OCI-LY7 (cell line): ENCODE measurements around the gene SLC16A8. TPM values are rescaled to one million over a fixed set of nuclear protein-coding genes. Genes with fewer than 3 reads are reported as not detected.
A peak's percentile ranks its signal among the peaks of the same experiment; 100 is the strongest.

Experiments used
- BruUV-seq: library from RNA; stranded (reverse); fragments of 400-500 nt; replicated peaks from 2 replicates; lab custom pipeline; 2021; lab: Mats Ljungman, UMichigan
- CTCF ChIA-PET: fragments of 300-600 bp; sonication (Branson Sonifier 250); formaldehyde crosslinking; loops from one replicate; lab custom pipeline; 2022; ENCODE audit warnings: antibody characterized with exemption; ENCODE audit not compliant: unreplicated experiment; lab: Charles Lee
- POLR2A ChIA-PET: fragments of 300-600 bp; sonication (Branson Sonifier 250); formaldehyde crosslinking; loops from one replicate; lab custom pipeline; 2022; ENCODE audit warnings: antibody characterized with exemption; lab: Charles Lee
- DNase-seq: peaks from one replicate; pipeline ENCODE4 v3.0.0-alpha.2; 2015; ENCODE audit warnings: low spot score
- H2AFZ ChIP-seq: fragments of 200-600 bp; sonication (generic), shearing (Covaris generic); 2 replicates; pipeline ENCODE4 v1.6.1; 2014; ENCODE audit warnings: mild to moderate bottlenecking, antibody characterized with exemption, low read length, moderate library complexity
- H3K27ac ChIP-seq: fragments of 200-600 bp; sonication (generic); 2 replicates; pipeline ENCODE4 v1.5.1; 2014; ENCODE audit warnings: mixed run types, low read depth, mild to moderate bottlenecking, moderate library complexity, low read length, inconsistent platforms; ENCODE audit not compliant: poor library complexity, severe bottlenecking
- H3K36me3 ChIP-seq: fragments of 200-600 bp; sonication (generic); 2 replicates; pipeline ENCODE4 v1.6.1; 2014; ENCODE audit warnings: mild to moderate bottlenecking, antibody characterized with exemption, low read length, moderate library complexity, mixed read lengths; ENCODE audit not compliant: insufficient read depth
- H3K4me1 ChIP-seq: fragments of 200-600 bp; sonication (generic); 2 replicates; pipeline ENCODE4 v1.5.1; 2014; ENCODE audit warnings: mild to moderate bottlenecking, low read length; ENCODE audit not compliant: insufficient read depth, poor library complexity, severe bottlenecking
- H3K4me2 ChIP-seq: fragments of 200-600 bp; sonication (generic); 2 replicates; pipeline ENCODE4 v1.6.1; 2014; ENCODE audit warnings: mild to moderate bottlenecking, low read length
- H3K4me3 ChIP-seq: fragments of 200-600 bp; sonication (generic); 2 replicates; pipeline ENCODE4 v1.5.1; 2014; ENCODE audit warnings: mild to moderate bottlenecking, low read depth, low read length; ENCODE audit not compliant: poor library complexity, severe bottlenecking
- H3K79me2 ChIP-seq: fragments of 200-600 bp; sonication (generic); 2 replicates; pipeline ENCODE4 v1.6.1; 2016; ENCODE audit warnings: low read depth, mild to moderate bottlenecking, low read length, moderate library complexity, mixed read lengths; ENCODE audit not compliant: insufficient read depth
- H3K9me2 ChIP-seq: fragments of 200-600 bp; sonication (generic); 2 replicates; pipeline ENCODE4 v1.6.1; 2016; ENCODE audit warnings: mild to moderate bottlenecking, low read length, mixed read lengths; ENCODE audit not compliant: insufficient read depth
- H3K9me3 ChIP-seq: fragments of 200-600 bp; sonication (generic); 2 replicates; pipeline ENCODE4 v1.6.1; 2014; ENCODE audit warnings: mild to moderate bottlenecking, mixed run types, low read length, mixed read lengths
- H4K20me1 ChIP-seq: fragments of 200-600 bp; sonication (generic); 2 replicates; pipeline ENCODE4 v1.6.1; 2014; ENCODE audit warnings: mild to moderate bottlenecking, antibody characterized with exemption, low read length, moderate library complexity, mixed read lengths; ENCODE audit not compliant: insufficient read depth
- CTCF ChIP-seq: fragments of 200-600 bp; sonication (generic); conservative IDR thresholded peaks from 2 replicates; pipeline ENCODE4 v1.5.1; 2014; ENCODE audit warnings: mild to moderate bottlenecking, antibody characterized with exemption, low read length, moderate library complexity, mixed read lengths
- EZH2phosphoT487 ChIP-seq: fragments of 200-600 bp; sonication (generic); IDR thresholded peaks from 2 replicates; pipeline ENCODE4 v1.6.1; 2018; ENCODE audit warnings: low read depth, borderline replicate concordance, mild to moderate bottlenecking, mixed run types, antibody characterized with exemption, low read length, moderate library complexity, mixed read lengths
- intact Hi-C: fragments of 100-400 bp; cut with micrococcal nuclease; formaldehyde crosslinking; loops from one replicate; pipeline ENCODE4 v1.10.0; 2022; ENCODE audit not compliant: unreplicated experiment
- total RNA-seq, 2 experiments: library from RNA; depleted of rRNA in 1 of 2; stranded (reverse); fragments of >200 nt in 1 of 2; shearing (Covaris generic) in 1 of 2; gene quantifications; 2 replicates each; pipeline ENCODE4 v1.2.3, GENCODE V29; 2014 to 2022

The SLC16A8 gene
- total RNA-seq, 2 experiments from 2014 or later, result not detected

GRCh38 chr22:38110008-38110862, 26.3 kb upstream of the SLC16A8 start, which contains the start of gene BAIAP2L2:
BAIAP2L2 (minus strand) TSS chr22:38110684; CDS start chr22:38110525, 159 bp downstream.
- no peaks in the 10 kb centered on the region for H3K4me1 ChIP-seq
- H2AFZ ChIP-seq, result no peak within 1 kb of the TSS
- H3K4me3 ChIP-seq, result no peak within 1 kb of the TSS
- H3K36me3 ChIP-seq, result no peaks in the 10 kb centered on the region
- intact Hi-C loops, result no loop called here
- ChIA-PET POLR2A (interaction anchor here (0.6 kb wide), 1 partner anchor 9 kb away, joined by 4 read pairs; no protein-coding TSS in a partner anchor), CTCF (no interaction called here)
- no peaks in the 10 kb centered on the region for H3K9me3 ChIP-seq
- H3K79me2 ChIP-seq, result no peaks in the 10 kb centered on the region
- H3K9me2 ChIP-seq, result no peaks in the 10 kb centered on the region
- H3K27ac ChIP-seq, result no peak within 1 kb of the TSS
- no peak for DNase-seq
- H3K4me2 ChIP-seq, result no peak within 1 kb of the TSS
- no peak for TF ChIP-seq CTCF
- BruUV-seq, result no TSS peak
- H4K20me1 ChIP-seq, result no peaks in the 10 kb centered on the region

- Histone ChIP-seq H2AFZ (no peak overlapping the region), H3K9me2 (no peaks in the 10 kb centered on the region), H3K9me3 (no peaks in the 10 kb centered on the region), H3K4me1 (no peaks in the 10 kb centered on the region), H4K20me1 (no peaks in the 10 kb centered on the region), H3K4me3 (no peak overlapping the region), H3K4me2 (no peak overlapping the region), H3K36me3 (no peaks in the 10 kb centered on the region), H3K27ac (no peak overlapping the region), H3K79me2 (no peaks in the 10 kb centered on the region)
- BruUV-seq, result no TSS peak
- POLR2A ChIA-PET, result no interaction called here
- peak; percentile 22 for DNase-seq
- TF ChIP-seq CTCF, result no peak
- TF ChIP-seq EZH2phosphoT487, result no peak
- intact Hi-C loops, result no loop called here
- CTCF ChIA-PET, result no interaction called here
Measured at GRCh38 chr22:38109371-38110001, 25.5 kb upstream of the SLC16A8 start.
